Stimulated activated CD8-positive, alpha-beta memory T cell treated with anti-CD3 and anti-CD28 coated beads, Interleukin-2, amount 100 ng/mL, for 48 hours (primary cell): Measurements from ENCODE around the gene CCDC85C.
"Not testable (repeated sequence)": the region's sequence is repeated elsewhere in the genome, so short reads cannot be mapped to it uniquely, and the experiment has no call there.

Source experiments
- DNase-seq, 2 donors: peaks; one replicate each; pipeline ENCODE4 v3.0.0-alpha.2; 2020; ENCODE audit warnings: low read depth in 2 of 2

Gene CCDC85C

DNA sequence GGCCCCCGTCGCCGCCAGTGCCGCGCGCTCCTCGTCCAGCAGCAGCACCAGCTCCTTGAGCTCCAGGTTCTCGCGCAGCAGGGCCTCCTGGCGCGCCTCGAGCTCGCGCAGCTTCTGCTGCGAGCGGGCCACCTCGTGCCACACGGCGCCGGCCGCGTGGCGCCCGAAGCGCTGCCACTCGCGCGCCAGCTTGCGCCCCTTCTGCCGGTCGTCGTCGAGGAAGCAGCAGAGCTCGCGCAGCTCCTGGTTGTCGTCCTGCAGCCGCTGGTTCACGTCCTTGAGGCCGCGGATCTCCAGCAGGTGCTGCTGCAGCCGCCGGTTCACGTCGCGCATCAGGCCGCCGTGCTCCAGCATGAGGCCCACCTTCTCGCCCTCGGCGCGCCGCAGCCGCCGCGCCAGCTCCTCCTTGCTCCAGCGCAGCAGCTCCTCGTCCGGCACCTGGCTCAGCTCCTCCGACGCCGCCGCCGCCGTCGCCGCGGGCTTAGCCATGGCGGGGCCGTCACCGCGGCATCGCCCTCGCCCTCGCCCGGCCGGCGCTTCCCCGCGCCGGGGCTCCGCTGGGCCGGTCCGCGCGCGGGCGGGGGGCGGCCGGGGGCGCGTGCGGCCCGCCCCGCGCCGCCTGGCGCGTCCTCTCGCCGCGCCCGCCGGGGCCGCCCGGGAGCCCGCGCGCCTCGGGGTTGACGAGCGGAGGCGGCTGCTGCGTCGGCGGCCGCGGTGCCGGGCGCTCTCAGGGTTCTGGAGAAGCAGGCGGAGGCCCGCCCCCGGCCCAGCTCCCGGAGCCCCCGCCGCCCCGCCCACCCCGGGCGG is at the start of gene CCDC85C:
CCDC85C (minus strand) TSS at position 737 of the 807 bp plus-strand sequence; CDS start at position 489, 248 bp downstream.
- DNase-seq: no peak

- no peak for DNase-seq
These were observed 48.1 kb upstream of the CCDC85C start for GRCh38 chr14:99651953-99652746.

DNA sequence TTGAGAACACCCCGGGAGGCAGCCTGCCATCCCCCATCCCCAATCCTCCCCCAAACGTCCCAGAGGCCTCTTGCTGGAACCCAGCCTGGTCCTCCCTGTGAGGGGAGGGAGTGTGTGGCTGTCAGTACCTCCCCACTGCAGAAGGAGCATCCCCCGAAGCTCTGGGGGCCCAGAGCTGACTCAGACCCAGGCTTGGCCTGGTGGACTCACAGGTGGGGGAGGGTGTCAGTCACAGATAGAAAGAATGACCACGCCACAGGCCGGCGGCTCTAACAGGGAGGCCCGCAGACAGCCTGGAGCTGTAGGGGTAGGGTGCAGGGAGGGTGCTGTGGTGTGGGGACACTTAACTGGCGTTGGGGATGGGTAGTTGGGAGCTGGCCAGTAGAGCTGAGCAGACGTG is 46.2 kb upstream of the CCDC85C start:
- DNase-seq: no peak

DNA sequence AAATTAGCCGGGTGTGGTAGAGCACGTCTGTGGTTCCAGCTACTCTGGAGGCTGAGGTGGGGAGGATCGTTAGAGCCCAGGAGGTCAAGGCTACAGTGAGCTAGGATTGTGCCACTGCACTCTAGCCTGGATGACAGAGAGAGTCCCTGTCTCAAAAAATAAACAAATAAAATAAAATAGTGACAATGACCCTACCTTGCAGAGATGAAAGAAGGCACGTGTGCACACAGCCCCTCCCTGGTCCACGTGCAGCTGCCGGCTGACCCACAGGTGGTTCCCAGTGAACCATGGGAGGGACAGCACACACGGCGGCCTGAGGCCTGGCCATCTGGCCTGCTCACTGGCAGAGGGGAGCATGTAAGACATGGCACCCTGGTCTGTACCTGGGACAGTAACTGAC is 45.6 kb upstream of the CCDC85C start:
- DNase-seq: no peak

DNA sequence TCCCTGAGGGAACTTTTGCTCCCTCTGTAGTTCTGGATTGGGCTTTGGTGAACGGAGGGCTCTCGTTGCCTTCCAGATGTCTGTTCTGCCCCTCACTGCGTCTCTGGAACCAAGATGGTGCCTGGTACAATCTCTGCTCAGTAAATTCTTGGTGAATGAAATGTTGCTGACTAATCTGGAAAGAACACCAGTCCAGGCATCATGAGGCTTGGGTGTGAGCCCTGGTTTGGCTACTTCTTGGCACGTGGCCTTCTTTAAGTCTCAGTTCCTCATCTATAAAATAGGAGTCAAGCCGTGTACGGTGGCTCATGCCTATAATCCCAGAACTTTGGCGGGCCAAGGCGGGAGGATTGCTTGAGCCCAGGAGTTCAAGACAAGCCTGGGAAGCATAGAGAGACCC is 45.2 kb upstream of the CCDC85C start:
- DNase-seq: no peak

GRCh38 chr14:99648027-99648784 is 44.2 kb upstream of the CCDC85C start:
- DNase-seq: no peak

GRCh38 chr14:99647411-99647810 is 43.4 kb upstream of the CCDC85C start:
- no peak for DNase-seq

DNA sequence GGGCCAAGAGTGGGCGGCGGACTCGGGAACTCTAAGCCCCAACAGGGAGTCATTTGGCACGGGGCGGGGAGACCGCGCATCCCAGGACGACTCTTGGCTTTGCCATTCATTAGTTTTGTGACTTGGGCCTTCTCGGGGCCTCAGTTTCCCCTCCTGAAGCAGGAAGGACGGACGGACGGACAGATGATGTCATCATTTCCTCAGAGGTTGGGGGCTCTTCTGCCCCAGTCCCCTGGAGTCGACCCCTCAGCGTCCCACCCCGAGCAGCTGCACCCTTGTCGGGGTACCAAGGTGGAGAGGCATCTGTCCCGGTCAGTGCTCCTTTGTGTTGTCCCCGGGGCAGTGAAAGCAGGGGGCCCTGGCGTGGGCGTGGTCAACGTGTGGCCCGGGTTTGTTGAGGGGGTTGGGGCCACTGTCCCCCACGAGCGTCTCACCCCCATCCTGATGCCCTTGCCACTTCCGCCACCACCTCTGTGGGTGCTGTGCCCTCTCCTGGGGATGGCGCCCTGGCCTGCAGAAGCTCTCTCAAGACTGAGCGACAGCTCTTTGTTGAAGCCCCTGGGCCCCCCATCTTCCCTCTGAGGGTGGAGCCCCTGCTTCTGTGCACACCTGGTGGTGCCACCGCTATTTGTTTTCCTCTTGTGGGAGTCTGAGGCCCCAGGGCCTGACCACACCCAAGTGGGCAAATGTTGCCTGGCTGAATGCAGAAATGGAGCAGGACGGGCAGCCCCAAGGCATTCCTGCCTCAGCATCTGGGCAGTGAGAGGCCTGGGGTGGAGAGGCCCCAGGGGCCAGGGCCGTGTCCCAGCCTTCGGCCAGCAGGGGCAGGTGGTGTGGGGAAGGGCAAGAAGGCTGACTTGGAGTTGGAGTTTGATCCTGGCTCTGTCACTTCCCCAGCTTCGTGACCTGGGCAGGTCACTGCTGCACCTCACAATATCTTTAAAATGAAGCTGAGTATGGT is 41.8 kb upstream of the CCDC85C start:
- DNase-seq: no peak

- no peak for DNase-seq
These were observed 40.9 kb upstream of the CCDC85C start, which contains the start of gene HHIPL1 for GRCh38 chr14:99644723-99645544. HHIPL1 (plus strand) TSS chr14:99645129; CDS start chr14:99645208, 79 bp downstream.

- DNase-seq: no peak
These were observed 40.1 kb upstream of the CCDC85C start for GRCh38 chr14:99644035-99644587.

DNA sequence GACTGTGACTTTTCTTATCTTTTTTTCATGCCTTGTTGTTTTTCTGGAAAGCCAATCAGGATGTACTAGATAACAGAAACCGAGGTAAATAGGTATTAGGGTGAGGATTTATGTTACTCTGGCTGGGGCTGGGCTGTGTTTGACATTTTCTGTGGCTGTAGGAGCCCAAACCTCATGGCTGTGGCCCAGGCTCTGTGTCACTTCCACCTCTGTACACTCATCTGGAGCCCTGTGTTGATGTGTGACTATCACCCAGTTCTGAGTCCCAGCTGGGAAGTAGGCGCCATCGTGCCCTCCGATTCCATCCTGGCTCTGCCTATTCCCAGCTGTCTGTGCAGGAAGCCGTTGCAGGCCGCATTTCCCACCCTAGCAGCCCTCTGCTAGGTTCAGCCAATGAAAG is 39.3 kb upstream of the CCDC85C start:
- DNase-seq: no peak

DNA sequence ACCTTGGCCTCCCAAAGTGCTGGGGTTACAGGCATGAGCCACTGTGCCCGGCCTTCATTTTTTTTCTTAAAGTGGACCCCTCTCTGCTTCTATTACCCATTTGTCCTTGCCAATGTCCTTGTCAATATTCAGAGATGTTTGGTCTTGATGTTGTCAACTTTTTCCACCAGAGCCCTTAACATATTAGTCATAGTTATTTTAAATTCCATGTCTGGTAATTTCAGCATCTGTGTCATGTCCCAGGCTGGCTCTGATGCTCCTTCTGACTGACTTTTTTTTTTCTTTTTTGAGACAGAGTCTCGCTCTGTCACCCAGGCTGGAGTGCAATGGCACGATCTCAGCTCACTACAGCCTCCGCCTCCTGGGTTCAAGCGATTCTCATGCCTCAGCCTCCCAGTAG is 38.8 kb upstream of the CCDC85C start:
- not testable (repeated sequence) for DNase-seq

DNA sequence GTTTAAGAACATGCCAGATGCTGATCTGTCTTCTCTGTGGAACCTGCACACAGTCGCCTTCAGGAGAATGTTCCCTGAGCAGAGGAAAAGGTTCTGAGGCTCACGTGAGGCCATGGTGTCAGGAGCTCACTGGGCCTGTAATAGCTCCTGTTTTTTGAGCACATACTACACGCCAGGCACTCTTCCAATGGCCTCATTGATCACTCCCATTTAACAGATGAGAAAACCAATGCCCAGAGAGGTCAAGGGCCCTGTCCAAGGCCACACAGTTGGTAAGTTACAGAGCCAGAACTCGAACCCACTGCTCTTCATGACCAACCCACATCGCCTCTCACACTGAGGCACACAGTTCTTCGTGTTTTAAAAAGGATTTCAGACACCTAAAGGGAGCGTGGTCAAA is 33.6 kb upstream of the CCDC85C start:
- no peak for DNase-seq

- DNase-seq: no peak
These were observed 32.5 kb upstream of the CCDC85C start for GRCh38 chr14:99636487-99636886.

DNA sequence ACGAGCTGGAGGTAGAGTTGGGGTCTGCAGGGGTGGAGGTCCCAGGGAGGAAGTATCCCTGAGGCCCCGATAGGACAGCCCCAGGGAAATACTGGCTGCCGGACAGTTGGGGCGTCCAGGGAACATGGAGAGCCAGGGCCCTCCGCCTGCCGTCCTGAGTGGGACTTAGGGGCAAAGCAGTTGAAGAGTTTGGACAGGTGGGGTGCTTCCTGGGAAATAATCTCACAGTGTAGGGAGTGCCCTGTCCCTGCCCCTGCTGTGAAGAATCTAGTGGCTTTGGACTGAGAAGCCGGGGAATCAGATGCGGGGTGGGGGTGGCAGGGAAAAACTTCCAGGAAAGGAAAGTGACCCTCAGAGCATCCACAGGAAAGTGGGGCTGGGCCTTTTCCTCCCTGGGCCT is 31.1 kb upstream of the CCDC85C start:
- DNase-seq: no peak

DNA sequence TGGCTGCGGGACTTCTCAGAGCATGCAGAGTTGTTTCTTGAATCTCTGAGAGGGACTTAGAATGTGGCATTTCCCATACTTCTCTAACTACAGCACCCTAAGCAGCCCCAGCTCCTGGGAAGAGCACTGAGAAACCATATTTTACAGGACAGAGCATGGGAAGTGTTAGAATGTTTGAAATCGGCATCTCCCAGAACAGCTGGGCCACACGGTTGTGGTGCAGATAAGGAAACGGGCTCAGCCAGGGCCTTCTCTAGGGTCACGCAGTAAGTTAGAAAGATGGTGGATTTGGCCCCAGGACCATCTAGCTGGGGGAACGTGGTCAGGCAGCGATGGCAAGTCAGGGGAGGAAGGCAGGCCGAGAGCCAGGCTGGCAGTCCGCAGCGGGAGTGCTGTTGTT is 30.4 kb upstream of the CCDC85C start:
- DNase-seq: no peak

GRCh38 chr14:99633918-99634317 is 29.9 kb upstream of the CCDC85C start:
- no peak for DNase-seq

- DNase-seq: no peak
These were observed 29.1 kb upstream of the CCDC85C start for GRCh38 chr14:99633141-99633540.

- DNase-seq: no peak
These were observed 28.5 kb upstream of the CCDC85C start for GRCh38 chr14:99632410-99633035.
